Measurements from ENCODE around the gene MINDY4B.

The MINDY4B gene

DNA sequence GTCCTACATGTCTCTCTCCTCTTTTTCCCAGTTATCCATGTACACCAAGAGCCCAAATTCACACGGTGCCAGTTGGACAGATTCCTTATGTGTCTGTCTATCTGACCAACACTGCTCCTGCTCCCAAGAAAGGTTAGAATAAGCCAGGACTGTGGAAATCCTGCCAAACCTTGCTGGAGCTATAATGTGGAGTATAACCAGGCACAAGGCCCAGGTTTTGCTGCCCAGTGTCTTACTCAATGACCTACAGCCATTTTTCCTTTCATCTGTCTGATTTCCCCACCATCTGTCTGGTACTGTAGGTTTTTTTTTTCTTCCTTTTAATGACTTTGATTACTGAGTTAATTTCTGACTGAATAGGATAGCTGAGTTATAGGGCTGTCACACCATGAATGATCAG, 26.5 kb upstream of the MINDY4B start:
- no peak overlapping the region for H3K27ac ChIP-seq
- ChIA-PET POLR2A (ENCODE audit: low non-redundant PET) (no interaction called here), CTCF (no interaction called here)
- DNase-seq (ENCODE audit: low spot score), result no peak
- TF ChIP-seq, protein P1, sequence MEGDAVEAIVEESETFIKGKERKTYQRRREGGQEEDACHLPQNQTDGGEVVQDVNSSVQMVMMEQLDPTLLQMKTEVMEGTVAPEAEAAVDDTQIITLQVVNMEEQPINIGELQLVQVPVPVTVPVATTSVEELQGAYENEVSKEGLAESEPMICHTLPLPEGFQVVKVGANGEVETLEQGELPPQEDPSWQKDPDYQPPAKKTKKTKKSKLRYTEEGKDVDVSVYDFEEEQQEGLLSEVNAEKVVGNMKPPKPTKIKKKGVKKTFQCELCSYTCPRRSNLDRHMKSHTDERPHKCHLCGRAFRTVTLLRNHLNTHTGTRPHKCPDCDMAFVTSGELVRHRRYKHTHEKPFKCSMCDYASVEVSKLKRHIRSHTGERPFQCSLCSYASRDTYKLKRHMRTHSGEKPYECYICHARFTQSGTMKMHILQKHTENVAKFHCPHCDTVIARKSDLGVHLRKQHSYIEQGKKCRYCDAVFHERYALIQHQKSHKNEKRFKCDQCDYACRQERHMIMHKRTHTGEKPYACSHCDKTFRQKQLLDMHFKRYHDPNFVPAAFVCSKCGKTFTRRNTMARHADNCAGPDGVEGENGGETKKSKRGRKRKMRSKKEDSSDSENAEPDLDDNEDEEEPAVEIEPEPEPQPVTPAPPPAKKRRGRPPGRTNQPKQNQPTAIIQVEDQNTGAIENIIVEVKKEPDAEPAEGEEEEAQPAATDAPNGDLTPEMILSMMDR (conservative IDR thresholded peaks at IDR 0.05; ENCODE audit: low read depth), result no peak

DNA sequence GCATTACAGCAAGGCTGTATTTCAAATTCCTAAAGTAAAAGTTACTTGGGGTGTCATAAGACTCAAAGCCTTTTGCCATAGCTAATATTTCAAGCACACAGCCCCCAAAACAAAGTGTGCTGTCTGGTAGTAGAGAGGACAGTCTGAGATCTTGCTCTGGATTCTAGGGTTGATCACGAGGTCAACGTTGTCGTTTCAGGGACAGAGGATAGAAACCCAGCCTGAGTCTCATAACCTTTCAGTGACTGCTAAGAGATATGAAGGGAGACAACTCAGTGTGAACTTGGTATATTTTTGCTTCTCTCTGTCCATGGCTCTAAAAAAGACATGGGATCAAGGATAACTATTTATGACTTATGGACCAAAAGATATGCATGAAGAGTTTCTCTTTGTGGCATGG, 25.6 kb upstream of the MINDY4B start:
- POLR2A ChIA-PET (ENCODE audit: low non-redundant PET), result no interaction called here
- CTCF ChIA-PET, result no interaction called here
- TF ChIP-seq, protein P1 (conservative IDR thresholded peaks at IDR 0.05; ENCODE audit: low read depth), result no peak
- no peak overlapping the region for H3K27ac ChIP-seq
- no peak for DNase-seq (ENCODE audit: low spot score)

DNA sequence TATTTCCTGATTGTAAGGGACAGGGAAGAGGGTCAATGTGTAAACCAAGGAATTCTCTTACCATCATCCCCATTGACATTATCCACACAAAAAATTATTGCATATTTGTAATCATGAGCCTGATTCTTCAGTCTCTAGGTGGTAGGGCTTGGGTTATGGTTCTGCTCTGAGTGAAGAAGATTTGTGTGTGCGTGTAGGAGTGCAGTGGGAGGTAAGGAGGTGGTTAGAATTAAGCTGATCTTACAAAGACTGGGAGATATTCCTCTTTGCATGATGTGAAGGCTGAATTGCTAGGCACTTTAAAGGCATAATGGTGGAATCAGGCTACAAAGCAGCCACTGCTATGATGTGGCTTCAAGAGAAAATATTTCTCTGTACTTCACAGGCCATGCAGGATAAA, 23.0 kb upstream of the MINDY4B start:
- TF ChIP-seq, protein P1 (conservative IDR thresholded peaks at IDR 0.05; ENCODE audit: low read depth), result no peak
- ChIA-PET POLR2A (ENCODE audit: low non-redundant PET) (no interaction called here), CTCF (interaction anchor here (0.7 kb wide), 1 partner anchor 207 kb away, joined by 4 read pairs; no protein-coding TSS in a partner anchor)
- H3K27ac ChIP-seq, result no peak overlapping the region
- no peak for DNase-seq (ENCODE audit: low spot score)

DNA sequence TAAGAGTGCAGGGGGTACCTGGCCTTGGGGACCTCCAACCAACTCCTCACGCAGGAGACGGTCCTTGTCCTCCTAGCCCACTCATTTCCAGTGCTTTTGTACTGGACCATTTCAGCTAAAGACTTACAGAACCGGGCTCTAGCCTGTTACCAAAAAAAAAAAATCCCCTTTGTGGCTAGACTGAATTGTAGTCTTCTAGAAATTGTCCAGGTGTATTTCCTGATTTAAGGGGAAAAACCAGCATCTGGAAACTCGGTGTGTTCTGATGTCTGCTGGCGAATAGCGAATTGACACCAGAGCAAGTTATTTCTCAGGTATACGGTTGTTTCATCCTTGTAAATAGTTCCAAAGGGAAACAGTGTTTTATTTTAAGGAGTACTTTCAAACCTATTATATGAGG, 21.1 kb upstream of the MINDY4B start:
- no peak for DNase-seq (ENCODE audit: low spot score)
- ChIA-PET CTCF (interaction anchor here (0.6 to 2.4 kb wide), 7 partner anchors 8 to 219 kb away, joined by 3 to 18 read pairs (median 3); partner anchors contain the start of gene MED12L), POLR2A (ENCODE audit: low non-redundant PET) (no interaction called here)
- TF ChIP-seq, protein P1 (conservative IDR thresholded peaks at IDR 0.05; ENCODE audit: low read depth), result no peak
- no peak overlapping the region for H3K27ac ChIP-seq

DNA sequence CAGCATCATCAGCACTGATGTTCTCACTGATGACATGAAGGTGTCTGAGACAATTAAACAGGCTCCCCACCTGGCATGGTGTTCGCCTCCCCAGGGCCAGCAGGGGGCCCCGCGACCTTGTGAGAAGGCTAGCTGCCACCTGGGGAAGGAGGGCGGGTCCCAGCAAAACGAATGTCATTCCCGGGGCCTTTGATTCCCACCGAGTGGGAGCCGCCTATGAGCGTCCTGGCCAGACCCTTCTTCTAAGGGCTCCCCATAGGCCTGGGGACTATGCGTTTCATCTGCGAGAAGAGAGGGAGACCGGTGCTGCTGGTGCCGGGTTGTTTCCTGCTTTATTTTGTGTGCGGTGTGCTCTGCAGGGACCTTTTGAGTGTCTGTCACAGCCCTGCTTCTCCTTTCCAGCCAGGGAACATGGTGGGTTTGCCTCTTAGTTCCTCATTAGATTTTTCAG, 20.5 kb upstream of the MINDY4B start:
- CTCF ChIA-PET, result interaction anchor here (0.6 to 2.4 kb wide), 8 partner anchors 8 to 220 kb away, joined by 3 to 18 read pairs (median 4); partner anchors contain the start of gene MED12L
- TF ChIP-seq, protein P1 (conservative IDR thresholded peaks at IDR 0.05; ENCODE audit: low read depth), result peak; percentile 45
- POLR2A ChIA-PET (ENCODE audit: low non-redundant PET), result no interaction called here
- DNase-seq (ENCODE audit: low spot score), result peak; percentile 60
- no peak overlapping the region for H3K27ac ChIP-seq

DNA sequence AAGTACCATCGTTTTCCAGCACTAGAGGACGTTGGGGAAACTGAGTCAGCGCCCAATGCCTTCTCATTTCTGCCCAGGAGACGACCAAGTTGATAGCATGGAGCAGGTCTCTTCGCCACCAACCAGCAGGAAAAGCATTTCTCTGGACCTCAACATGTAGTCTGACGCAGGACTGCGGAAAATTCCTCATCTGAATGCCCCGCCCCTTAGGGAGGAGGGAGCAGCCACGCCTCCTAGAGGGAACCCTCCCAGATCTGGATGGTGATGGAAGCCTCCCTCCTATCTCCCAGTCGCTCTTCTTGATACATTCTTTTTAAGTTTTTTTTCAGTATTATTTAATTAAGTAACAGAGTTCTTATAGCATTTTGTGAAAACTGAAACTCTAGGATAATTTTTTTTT, 17.4 kb upstream of the MINDY4B start:
- POLR2A ChIA-PET (ENCODE audit: low non-redundant PET), result no interaction called here
- peak; percentile 27 for DNase-seq (ENCODE audit: low spot score)

More for the DNA sequence above, 17.4 kb upstream of the MINDY4B start:
- H3K27ac ChIP-seq, result no peak overlapping the region
- TF ChIP-seq, protein P1 (conservative IDR thresholded peaks at IDR 0.05; ENCODE audit: low read depth), result no peak
- CTCF ChIA-PET, result no interaction called here

Data from RWPE1 (cell line).